ENCODE data around the gene CMC2.

- no peak for TF ChIP-seq POLR2A (IDR thresholded peaks at IDR 0.05)
- TF ChIP-seq POLR2AphosphoS5 (IDR thresholded peaks at IDR 0.05), result no peak
Measured at GRCh38 chr16:80994451-80994850, 12.2 kb downstream of the CMC2 start.

All from spleen (tissue), 3 donors.